ENCODE data around the gene PIKFYVE.

Gene PIKFYVE

DNA sequence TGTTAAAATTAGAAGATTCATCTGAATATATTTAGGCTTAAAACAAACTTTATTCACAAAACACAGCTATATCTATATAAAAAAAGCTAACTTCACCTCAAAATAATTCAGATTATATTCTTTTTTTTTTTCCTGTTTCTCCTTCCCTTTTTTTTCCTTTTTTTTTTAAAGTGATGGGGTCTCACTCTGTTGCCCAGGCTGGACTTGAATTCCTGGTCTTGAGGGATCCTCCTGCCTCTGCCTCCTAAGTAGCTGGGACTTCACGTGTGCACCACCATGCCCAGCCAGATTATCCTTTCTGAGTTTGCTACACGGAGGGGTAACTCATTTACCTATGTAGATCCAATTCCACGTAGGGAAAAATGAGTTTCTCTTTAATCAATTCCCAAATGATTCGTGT is 15.0 kb upstream of the PIKFYVE start:
- peaks cover 9% of the 10 kb centered on the region for H3K79me1 ChIP-seq (ENCODE audit: low read length)
- H3K14ac ChIP-seq (ENCODE audit: low read length): no peak overlapping the region
- no peak overlapping the region for H3K23ac ChIP-seq (ENCODE audit: low read length)
- no peak overlapping the region for H3K18ac ChIP-seq (ENCODE audit: low read length)
- H3K79me2 ChIP-seq (ENCODE audit: control insufficient read depth, insufficient read depth, low read length, poor library complexity): no peaks in the 10 kb centered on the region
- DNase-seq: no peak
- no peaks in the 10 kb centered on the region for H3K9me3 ChIP-seq (ENCODE audit: insufficient read depth, low read depth, low read length)
- H2AFZ ChIP-seq (ENCODE audit: insufficient read depth, low read length, poor library complexity): no peak overlapping the region
- no peak overlapping the region for H4K12ac ChIP-seq (ENCODE audit: low read depth, low read length)
- no peak overlapping the region for H2BK120ac ChIP-seq (ENCODE audit: insufficient read depth, low read length, poor library complexity)
- H2AK5ac ChIP-seq (ENCODE audit: low read length): no peak overlapping the region
- H3K4me1 ChIP-seq (ENCODE audit: control insufficient read depth in 1 of 2, insufficient read depth in 2 of 2, low read length in 2 of 2): peaks cover 0 to 2% of the 10 kb centered on the region in 2 experiments
- H3K4me3 ChIP-seq (ENCODE audit: low read depth, low read length): no peak overlapping the region
- no peak overlapping the region for H2BK12ac ChIP-seq (ENCODE audit: low read length)
- peaks cover 5 to 16% of the 10 kb centered on the region in 2 experiments for H3K36me3 ChIP-seq (ENCODE audit: control insufficient read depth in 1 of 2, insufficient read depth in 2 of 2, low read length in 2 of 2)
- H3K27me3 ChIP-seq (ENCODE audit: insufficient read depth, low read length): no peaks in the 10 kb centered on the region
- H4K8ac ChIP-seq (ENCODE audit: low read depth, low read length): no peak overlapping the region
- no peak overlapping the region for H3K9ac ChIP-seq (ENCODE audit: low read length)
- no peak overlapping the region for H3K27ac ChIP-seq (ENCODE audit: low read depth, low read length)
- no peak overlapping the region for H2BK5ac ChIP-seq (ENCODE audit: low read depth, low read length, poor library complexity)
- no CpG with 5 or more reads among the region's 4 CpGs for WGBS (ENCODE audit: extremely low coverage, insufficient coverage, insufficient read length)
- H4K91ac ChIP-seq (ENCODE audit: low read depth, low read length): no peak overlapping the region
- no peak overlapping the region for H3K4me2 ChIP-seq (ENCODE audit: low read length)
- H3K4ac ChIP-seq (ENCODE audit: low read depth, low read length): no peak overlapping the region

DNA sequence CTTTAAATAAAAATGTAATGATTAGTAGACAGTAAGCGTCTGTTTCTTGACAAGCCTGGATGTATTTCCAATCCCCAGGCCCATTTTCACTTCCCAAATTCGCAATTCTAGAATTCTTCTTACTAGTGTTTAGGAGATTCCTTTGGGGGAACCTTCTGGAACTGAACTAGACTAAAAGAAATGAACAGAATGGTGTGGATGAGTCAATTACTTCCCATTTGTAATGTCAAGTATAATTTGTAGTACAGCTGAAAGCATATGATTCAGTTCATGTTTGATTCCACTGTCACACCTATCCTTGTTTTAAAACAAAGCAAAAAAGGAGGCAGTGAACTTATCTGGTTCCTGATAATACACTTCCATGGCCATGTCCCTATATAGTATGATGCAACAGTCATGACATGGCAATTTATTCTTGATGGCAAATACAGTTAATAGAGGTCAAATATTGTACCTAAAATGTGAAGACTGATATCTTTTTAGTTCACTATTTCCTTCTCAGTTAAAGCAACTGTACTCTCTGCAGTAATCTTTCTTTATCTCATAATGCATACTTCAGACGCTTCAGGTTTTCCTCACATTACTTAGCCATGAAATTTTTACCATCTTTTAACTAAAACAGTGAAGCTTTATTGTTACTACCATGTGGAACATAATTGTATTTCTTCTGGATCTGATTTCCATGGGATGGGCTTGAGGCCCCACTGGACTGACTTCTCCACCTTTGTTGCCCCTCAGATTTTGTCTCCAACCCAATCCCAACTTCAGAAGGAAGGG is 13.2 kb upstream of the PIKFYVE start:
- H2BK120ac ChIP-seq (ENCODE audit: insufficient read depth, low read length, poor library complexity): no peak overlapping the region
- H3K79me1 ChIP-seq (ENCODE audit: low read length): peaks cover 9% of the 10 kb centered on the region
- no peaks in the 10 kb centered on the region for H3K27me3 ChIP-seq (ENCODE audit: insufficient read depth, low read length)
- no peak overlapping the region for H4K91ac ChIP-seq (ENCODE audit: low read depth, low read length)
- H2BK5ac ChIP-seq (ENCODE audit: low read depth, low read length, poor library complexity): no peak overlapping the region
- H4K12ac ChIP-seq (ENCODE audit: low read depth, low read length): no peak overlapping the region
- no peak overlapping the region for H2AK5ac ChIP-seq (ENCODE audit: low read length)
- no peak overlapping the region for H3K27ac ChIP-seq (ENCODE audit: low read depth, low read length)
- peak in 1 of 2 donors; percentile 43 for DNase-seq
- no peak overlapping the region for H2AFZ ChIP-seq (ENCODE audit: insufficient read depth, low read length, poor library complexity)
- peak overlapping the region; percentile 57 for H3K4ac ChIP-seq (ENCODE audit: low read depth, low read length)
- H3K23ac ChIP-seq (ENCODE audit: low read length): no peak overlapping the region
- peaks cover 4 to 11% of the 10 kb centered on the region in 2 experiments for H3K36me3 ChIP-seq (ENCODE audit: control insufficient read depth in 1 of 2, insufficient read depth in 2 of 2, low read length in 2 of 2)
- no peaks in the 10 kb centered on the region for H3K9me3 ChIP-seq (ENCODE audit: insufficient read depth, low read depth, low read length)
- H4K8ac ChIP-seq (ENCODE audit: low read depth, low read length): no peak overlapping the region
- no peak overlapping the region for H3K4me3 ChIP-seq (ENCODE audit: low read depth, low read length)
- no peak overlapping the region for H3K9ac ChIP-seq (ENCODE audit: low read length)
- no CpG with 5 or more reads among the region's 3 CpGs for WGBS (ENCODE audit: extremely low coverage, insufficient coverage, insufficient read length)
- no peak overlapping the region for H3K18ac ChIP-seq (ENCODE audit: low read length)
- no peak overlapping the region for H3K14ac ChIP-seq (ENCODE audit: low read length)
- peaks cover 0 to 2% of the 10 kb centered on the region in 2 experiments for H3K4me1 ChIP-seq (ENCODE audit: control insufficient read depth in 1 of 2, insufficient read depth in 2 of 2, low read length in 2 of 2)
- no peak overlapping the region for H2BK12ac ChIP-seq (ENCODE audit: low read length)
- peak overlapping the region; percentile 28 for H3K4me2 ChIP-seq (ENCODE audit: low read length)
- H3K79me2 ChIP-seq (ENCODE audit: control insufficient read depth, insufficient read depth, low read length, poor library complexity): no peaks in the 10 kb centered on the region

GRCh38 chr2:208253600-208254117 is 12.4 kb upstream of the PIKFYVE start:
- Histone ChIP-seq H3K9ac (ENCODE audit: low read length) (peak overlapping the region; percentile 6), H4K8ac (ENCODE audit: low read depth, low read length) (no peak overlapping the region), H3K9me3 (ENCODE audit: insufficient read depth, low read depth, low read length) (no peaks in the 10 kb centered on the region), H3K27me3 (ENCODE audit: insufficient read depth, low read length) (no peaks in the 10 kb centered on the region), H3K79me1 (ENCODE audit: low read length) (peaks cover 9% of the 10 kb centered on the region), H3K18ac (ENCODE audit: low read length) (no peak overlapping the region), H3K36me3 (ENCODE audit: control insufficient read depth in 1 of 2, insufficient read depth in 2 of 2, low read length in 2 of 2) (peaks cover 4 to 6% of the 10 kb centered on the region in 2 experiments), H3K79me2 (ENCODE audit: control insufficient read depth, insufficient read depth, low read length, poor library complexity) (no peaks in the 10 kb centered on the region), H3K4ac (ENCODE audit: low read depth, low read length) (no peak overlapping the region), H3K4me1 (ENCODE audit: control insufficient read depth in 1 of 2, insufficient read depth in 2 of 2, low read length in 2 of 2) (peaks cover 0 to 2% of the 10 kb centered on the region in 2 experiments), H3K14ac (ENCODE audit: low read length) (peak overlapping the region; percentile 46), H4K91ac (ENCODE audit: low read depth, low read length) (no peak overlapping the region), H2AK5ac (ENCODE audit: low read length) (no peak overlapping the region), H2AFZ (ENCODE audit: insufficient read depth, low read length, poor library complexity) (peak overlapping the region; percentile 54), H2BK5ac (ENCODE audit: low read depth, low read length, poor library complexity) (peak overlapping the region; percentile 26), H4K12ac (ENCODE audit: low read depth, low read length) (no peak overlapping the region), H3K23ac (ENCODE audit: low read length) (no peak overlapping the region), H3K4me2 (ENCODE audit: low read length) (peak overlapping the region; percentile 60), H2BK120ac (ENCODE audit: insufficient read depth, low read length, poor library complexity) (no peak overlapping the region), H2BK12ac (ENCODE audit: low read length) (no peak overlapping the region), H3K4me3 (ENCODE audit: low read depth, low read length) (peak overlapping the region; percentile 94), H3K27ac (ENCODE audit: low read depth, low read length) (peak overlapping the region; percentile 11)
- no CpG with 5 or more reads among the region's 7 CpGs for WGBS (ENCODE audit: extremely low coverage, insufficient coverage, insufficient read length)
- peak in 1 of 2 donors; percentile 89 for DNase-seq

- peaks cover 0 to 2% of the 10 kb centered on the region in 2 experiments for H3K4me1 ChIP-seq (ENCODE audit: control insufficient read depth in 1 of 2, insufficient read depth in 2 of 2, low read length in 2 of 2)
- H3K79me2 ChIP-seq (ENCODE audit: control insufficient read depth, insufficient read depth, low read length, poor library complexity): no peaks in the 10 kb centered on the region
- peak overlapping the region; percentile 94 for H3K9ac ChIP-seq (ENCODE audit: low read length)
- H2BK5ac ChIP-seq (ENCODE audit: low read depth, low read length, poor library complexity): peak overlapping the region; percentile 42
- H2BK12ac ChIP-seq (ENCODE audit: low read length): no peak overlapping the region
- H3K18ac ChIP-seq (ENCODE audit: low read length): no peak overlapping the region
- no peak overlapping the region for H2BK120ac ChIP-seq (ENCODE audit: insufficient read depth, low read length, poor library complexity)
- H3K4me3 ChIP-seq (ENCODE audit: low read depth, low read length): peak overlapping the region; percentile 94
- no peak overlapping the region for H3K23ac ChIP-seq (ENCODE audit: low read length)
- peak overlapping the region; percentile 54 for H3K27ac ChIP-seq (ENCODE audit: low read depth, low read length)
- H4K8ac ChIP-seq (ENCODE audit: low read depth, low read length): peak overlapping the region; percentile 64
- no peaks in the 10 kb centered on the region for H3K9me3 ChIP-seq (ENCODE audit: insufficient read depth, low read depth, low read length)
- no peak overlapping the region for H3K4ac ChIP-seq (ENCODE audit: low read depth, low read length)
- no peak overlapping the region for H2AK5ac ChIP-seq (ENCODE audit: low read length)
- H3K4me2 ChIP-seq (ENCODE audit: low read length): peak overlapping the region; percentile 60
- H4K91ac ChIP-seq (ENCODE audit: low read depth, low read length): peak overlapping the region; percentile 65
- no CpG with 5 or more reads among the region's 36 CpGs for WGBS (ENCODE audit: extremely low coverage, insufficient coverage, insufficient read length)
- H3K27me3 ChIP-seq (ENCODE audit: insufficient read depth, low read length): no peaks in the 10 kb centered on the region
- H2AFZ ChIP-seq (ENCODE audit: insufficient read depth, low read length, poor library complexity): peak overlapping the region; percentile 68
- DNase-seq: peak; percentile 71 to 83
- peaks cover 3 to 4% of the 10 kb centered on the region in 2 experiments for H3K36me3 ChIP-seq (ENCODE audit: control insufficient read depth in 1 of 2, insufficient read depth in 2 of 2, low read length in 2 of 2)
- peak overlapping the region; percentile 46 for H3K14ac ChIP-seq (ENCODE audit: low read length)
- no peak overlapping the region for H4K12ac ChIP-seq (ENCODE audit: low read depth, low read length)
- peaks cover 9% of the 10 kb centered on the region for H3K79me1 ChIP-seq (ENCODE audit: low read length)
These were observed 11.8 kb upstream of the PIKFYVE start for GRCh38 chr2:208254118-208254870.
